Measurements from ENCODE around the gene CA10. TPM values are rescaled to one million over a fixed set of nuclear protein-coding genes. Genes with fewer than 3 reads are reported as not detected.

CA10 gene
- total and polyA plus RNA-seq, 2 donors (not counting 1 experiment from before 2014, with no cell fraction given), result not detected

- ATAC-seq (ENCODE audit: low read depth) (no peak), DNase-seq (no peak)
- no peaks in the 10 kb centered on the region for H3K27me3 Mint-ChIP-seq
- H3K4me3 ChIP-seq (ENCODE audit: control extremely low read depth in 1 of 5, extremely low read depth in 1 of 5, insufficient read depth in 1 of 5, low read depth in 2 of 5, low read length in 4 of 5), result no peak overlapping the region
- POLR2A ChIA-PET, result no interaction called here
- H3K27me3 ChIP-seq (replicated peaks in 1 of 4; ENCODE audit: control extremely low read depth in 1 of 4, control insufficient read depth in 3 of 4, insufficient read depth in 4 of 4, low read length in 3 of 4), result no peaks in the 10 kb centered on the region
- no peak overlapping the region for H3K9ac ChIP-seq (ENCODE audit: low read length)
- 92% methylated on average over 1 of the region's 2 CpGs for WGBS (ENCODE audit: insufficient coverage)
- no peaks in the 10 kb centered on the region for H3K4me1 Mint-ChIP-seq
- no peaks in the 10 kb centered on the region for H3K4me1 ChIP-seq (ENCODE audit: control insufficient read depth in 2 of 2, insufficient read depth in 2 of 2, low read length in 2 of 2)
- no peaks in the 10 kb centered on the region for H3K9me3 ChIP-seq (ENCODE audit: control extremely low read depth in 1 of 3, control insufficient read depth in 2 of 3, insufficient read depth in 1 of 3, low read length in 2 of 3)
- H3K27ac ChIP-seq (ENCODE audit: low read length in 2 of 2), result no peak overlapping the region
- no peaks in the 10 kb centered on the region for H3K36me3 ChIP-seq (replicated peaks in 1 of 2; ENCODE audit: control extremely low read depth in 1 of 2, control insufficient read depth in 1 of 2, extremely low read depth in 1 of 2, insufficient read depth in 2 of 2, low read length in 1 of 2)
- CTCF ChIA-PET, result no interaction called here
- intact Hi-C loops (cut with micrococcal nuclease), result no loop called here
- no peaks in the 10 kb centered on the region for H3K79me2 ChIP-seq (ENCODE audit: control insufficient read depth, insufficient read depth, low read length)
- no peak overlapping the region for H3K27ac Mint-ChIP-seq
- no peak overlapping the region for H3K4me2 ChIP-seq (replicated peaks; ENCODE audit: low read depth, low read length, poor library complexity, severe bottlenecking)
- TF ChIP-seq CTCF (IDR thresholded peaks at IDR 0.05), result no peak
- no peak for TF ChIP-seq EZH2 (IDR thresholded peaks at IDR 0.05; ENCODE audit: borderline replicate concordance, insufficient read depth, low read depth, low read length, poor library complexity, severe bottlenecking)
- H3K4me3 Mint-ChIP-seq, result no peak overlapping the region
- H2AFZ ChIP-seq (ENCODE audit: insufficient read depth, low read depth, low read length, poor library complexity, severe bottlenecking), result no peak overlapping the region
- H3K9me3 Mint-ChIP-seq (ENCODE audit: insufficient read depth), result no peaks in the 10 kb centered on the region
- no peaks in the 10 kb centered on the region for H4K20me1 ChIP-seq (ENCODE audit: control insufficient read depth, insufficient read depth, low read length, poor library complexity, severe bottlenecking)
Observed at GRCh38 chr17:51946311-51946710, 212.2 kb downstream of the CA10 start.

- Histone ChIP-seq H3K79me2 (ENCODE audit: control insufficient read depth, insufficient read depth, low read length) (no peaks in the 10 kb centered on the region), H3K9me3 (ENCODE audit: control extremely low read depth in 1 of 3, control insufficient read depth in 2 of 3, insufficient read depth in 1 of 3, low read length in 2 of 3) (no peaks in the 10 kb centered on the region), H3K4me3 (ENCODE audit: control extremely low read depth in 1 of 5, extremely low read depth in 1 of 5, insufficient read depth in 1 of 5, low read depth in 2 of 5, low read length in 4 of 5) (no peak overlapping the region), H3K36me3 (replicated peaks in 1 of 2; ENCODE audit: control extremely low read depth in 1 of 2, control insufficient read depth in 1 of 2, extremely low read depth in 1 of 2, insufficient read depth in 2 of 2, low read length in 1 of 2) (no peaks in the 10 kb centered on the region), H2AFZ (ENCODE audit: insufficient read depth, low read depth, low read length, poor library complexity, severe bottlenecking) (no peak overlapping the region), H4K20me1 (ENCODE audit: control insufficient read depth, insufficient read depth, low read length, poor library complexity, severe bottlenecking) (no peaks in the 10 kb centered on the region), H3K9ac (ENCODE audit: low read length) (no peak overlapping the region), H3K4me1 (ENCODE audit: control insufficient read depth in 2 of 2, insufficient read depth in 2 of 2, low read length in 2 of 2) (no peaks in the 10 kb centered on the region), H3K27me3 (replicated peaks in 1 of 4; ENCODE audit: control extremely low read depth in 1 of 4, control insufficient read depth in 3 of 4, insufficient read depth in 4 of 4, low read length in 3 of 4) (no peaks in the 10 kb centered on the region), H3K4me2 (replicated peaks; ENCODE audit: low read depth, low read length, poor library complexity, severe bottlenecking) (no peak overlapping the region), H3K27ac (ENCODE audit: low read length in 2 of 2) (no peak overlapping the region)
- ChIA-PET CTCF (no interaction called here), POLR2A (no interaction called here)
- Mint-ChIP-seq H3K27me3 (no peaks in the 10 kb centered on the region), H3K4me3 (no peak overlapping the region), H3K4me1 (no peaks in the 10 kb centered on the region), H3K27ac (no peak overlapping the region), H3K9me3 (ENCODE audit: insufficient read depth) (peaks cover 1% of the 10 kb centered on the region)
- intact Hi-C loops (cut with micrococcal nuclease), result no loop called here
- ATAC-seq (ENCODE audit: low read depth) (no peak), DNase-seq (no peak)
- 75% methylated on average over 2 of the region's 3 CpGs for WGBS (ENCODE audit: insufficient coverage)
- TF ChIP-seq CTCF (IDR thresholded peaks at IDR 0.05) (no peak), EZH2 (IDR thresholded peaks at IDR 0.05; ENCODE audit: borderline replicate concordance, insufficient read depth, low read depth, low read length, poor library complexity, severe bottlenecking) (no peak)
Observed at GRCh38 chr17:51941272-51941671, 217.2 kb downstream of the CA10 start.
